A549 (cell line): ENCODE measurements around the gene CDK10. TPM values are rescaled to one million over a fixed set of nuclear protein-coding genes. Genes with fewer than 3 reads are reported as not detected.

Source experiments
- ATAC-seq, 2 experiments: fragments of 200-7000 bp in 1 of 2; fragments of >200 bp in 1 of 2; cut with Nextera tagmentation in 1 of 2; cut with Tn5 transposase in 1 of 2; 3 replicates each; pipeline versions ENCODE4 v1.8.0 to v1.9.1; 2018 to 2020; ENCODE audit warnings: mild to moderate bottlenecking in 1 of 2, moderate library complexity in 1 of 2
- CTCF ChIA-PET: fragments of 300-600 bp; sonication (Branson Sonifier 250); formaldehyde crosslinking; extraction: SDS; loops from one replicate; lab custom pipeline; 2021; ENCODE audit warnings: antibody characterized with exemption, inconsistent platforms; lab: Yijun Ruan, JAX
- POLR2A ChIA-PET: fragments of 350-600 bp; formaldehyde crosslinking; extraction: SDS; loops from one replicate; lab custom pipeline; 2021; ENCODE audit warnings: antibody characterized with exemption, inconsistent platforms; lab: Yijun Ruan, JAX
- DNase-seq, 2 experiments: peaks; one replicate each; pipeline versions ENCODE4 v3.0.0 to v3.0.0-alpha.2; 2011 to 2016; ENCODE audit warnings: low read depth in 1 of 2, low spot score in 1 of 2
- FAIRE-seq: peaks from 2 replicates; lab custom pipeline; 2011; peaks lifted over from hg19 to GRCh38; lab: Jason Lieb, UNC
- H3K27ac ChIP-seq, 2 experiments: fragments of >200 bp; sonication (Bioruptor Twin); formaldehyde crosslinking; 3 replicates each; pipeline ENCODE4 v1.5.1; 2016 to 2017
- H3K4me1 ChIP-seq: fragments of >200 bp; sonication (Bioruptor Twin); formaldehyde crosslinking; 3 replicates; pipeline ENCODE4 v1.6.1; 2016
- H3K4me2 ChIP-seq: fragments of >200 bp; sonication (Bioruptor Twin); formaldehyde crosslinking; 3 replicates; pipeline ENCODE4 v1.6.1; 2016
- H3K4me3 ChIP-seq: fragments of >200 bp; sonication (Bioruptor Twin); formaldehyde crosslinking; 3 replicates; pipeline ENCODE4 v1.5.1; 2016
- H3K9me3 ChIP-seq: fragments of >200 bp; sonication (Bioruptor Twin); formaldehyde crosslinking; 3 replicates; pipeline ENCODE4 v1.6.1; 2016
- ATOH8 ChIP-seq: fragments of 250-450 bp; sonication (Bioruptor Pico); IDR thresholded peaks from 2 replicates; pipeline ENCODE4 v1.5.0; 2020; ENCODE audit warnings: low read depth, mild to moderate bottlenecking, moderate library complexity
- BHLHE40 ChIP-seq: IDR thresholded peaks from 2 replicates; pipeline ENCODE4 v1.6.1; 2012; ENCODE audit warnings: low read depth, low read length, inconsistent platforms
- CHD2 ChIP-seq: fragments of 150-350 bp; IDR thresholded peaks from 2 replicates; pipeline ENCODE4 v1.6.1; 2014; ENCODE audit warnings: low read length; ENCODE audit not compliant: partially characterized antibody
- CHD4 ChIP-seq: fragments of 200-600 bp; sonication (generic); IDR thresholded peaks from 2 replicates; pipeline ENCODE4 v1.6.1; 2016; ENCODE audit warnings: antibody characterized with exemption, mild to moderate bottlenecking, borderline replicate concordance
- CTCF ChIP-seq: fragments of >200 bp; sonication (Bioruptor Twin); formaldehyde crosslinking; IDR thresholded peaks from 3 replicates; pipeline ENCODE4 v1.5.1; 2016
- EHMT2 ChIP-seq: fragments of 200-600 bp; sonication (generic); IDR thresholded peaks from 2 replicates; pipeline ENCODE4 v1.6.1; 2016; ENCODE audit warnings: antibody characterized with exemption, low read depth, mild to moderate bottlenecking, moderate library complexity
- EP300 ChIP-seq, 2 experiments: fragments of >200 bp; sonication (Bioruptor Twin); formaldehyde crosslinking; IDR thresholded peaks; 2 replicates in 1 of 2; 3 replicates in 1 of 2; pipeline ENCODE4 v1.6.1; 2016 to 2017
- FOSB ChIP-seq: fragments of 250-450 bp; sonication (Bioruptor Pico); IDR thresholded peaks from 2 replicates; pipeline ENCODE4 v1.5.0; 2020; ENCODE audit warnings: mild to moderate bottlenecking, moderate library complexity
- HES2 ChIP-seq: fragments of >200 bp; sonication (Bioruptor Twin); formaldehyde crosslinking; IDR thresholded peaks from 2 replicates; pipeline ENCODE4 v1.6.1; 2016
- HEYL ChIP-seq: fragments of 250-450 bp; sonication (Bioruptor Pico); IDR thresholded peaks from 2 replicates; pipeline ENCODE4 v1.8.0; 2021; ENCODE audit warnings: mild to moderate bottlenecking, moderate library complexity
- HMGXB4 ChIP-seq: fragments of 250-450 bp; sonication (Bioruptor Pico); IDR thresholded peaks from 2 replicates; pipeline ENCODE4 v1.5.0; 2021; ENCODE audit warnings: mild to moderate bottlenecking, moderate library complexity, borderline replicate concordance
- HOXA7 ChIP-seq: fragments of 250-450 bp; sonication (Bioruptor Pico); IDR thresholded peaks from 2 replicates; pipeline ENCODE4 v1.5.0; 2020; ENCODE audit warnings: mild to moderate bottlenecking, moderate library complexity
- JUNB ChIP-seq: fragments of >200 bp; sonication (Bioruptor Twin); formaldehyde crosslinking; IDR thresholded peaks from 2 replicates; pipeline ENCODE4 v1.6.1; 2016
- KDM1A ChIP-seq: fragments of 200-600 bp; sonication (generic); IDR thresholded peaks from 2 replicates; pipeline ENCODE4 v1.6.1; 2016; ENCODE audit warnings: low read depth, mild to moderate bottlenecking
- MAFK ChIP-seq: fragments of 450-650 bp; IDR thresholded peaks from 2 replicates; pipeline ENCODE4 v1.6.1; 2014; ENCODE audit not compliant: partially characterized antibody
- MAX ChIP-seq: IDR thresholded peaks from 2 replicates; pipeline ENCODE4 v1.6.1; 2012
- MYC ChIP-seq: IDR thresholded peaks from 2 replicates; pipeline ENCODE4 v1.6.1; 2012; ENCODE audit warnings: mild to moderate bottlenecking, inconsistent platforms, low read length, improper control_type of control experiment, borderline replicate concordance
- NFE2L2 ChIP-seq: fragments of 150-350 bp; conservative IDR thresholded peaks from 2 replicates; pipeline ENCODE4 v1.6.1; 2014; ENCODE audit warnings: low read length
- NPAS2 ChIP-seq: fragments of 250-450 bp; sonication (Bioruptor Pico); IDR thresholded peaks from 2 replicates; pipeline ENCODE4 v1.8.0; 2022; ENCODE audit warnings: mild to moderate bottlenecking, moderate library complexity, borderline replicate concordance
- POLR2AphosphoS2 ChIP-seq: conservative IDR thresholded peaks from 2 replicates; pipeline ENCODE4 v1.6.1; 2012; ENCODE audit warnings: low read length, improper control_type of control experiment, inconsistent platforms
- REST ChIP-seq: fragments of 200-600 bp; sonication (generic); IDR thresholded peaks from 2 replicates; pipeline ENCODE4 v1.6.1; 2016; ENCODE audit warnings: antibody characterized with exemption, mild to moderate bottlenecking, moderate library complexity
- RFX5 ChIP-seq: fragments of 450-650 bp; IDR thresholded peaks from 2 replicates; pipeline ENCODE4 v1.7.1; 2014; ENCODE audit warnings: antibody characterized with exemption, mild to moderate bottlenecking, moderate library complexity
- SMC3 ChIP-seq: fragments of >200 bp; sonication (Bioruptor Twin); formaldehyde crosslinking; IDR thresholded peaks from 3 replicates; pipeline ENCODE4 v1.6.1; 2018; ENCODE audit warnings: inconsistent platforms
- TP53 ChIP-seq: fragments of 250-450 bp; sonication (Bioruptor Pico); IDR thresholded peaks from 2 replicates; pipeline ENCODE4 v1.5.0; 2021; ENCODE audit warnings: mild to moderate bottlenecking, moderate library complexity
- USF2 ChIP-seq: fragments of 450-650 bp; IDR thresholded peaks from 2 replicates; pipeline ENCODE4 v1.6.1; 2014; ENCODE audit warnings: antibody characterized with exemption
- ZC3H11A ChIP-seq: fragments of 450-650 bp; IDR thresholded peaks from 2 replicates; pipeline ENCODE4 v1.6.1; 2014; ENCODE audit warnings: antibody characterized with exemption, mild to moderate bottlenecking
- WGBS: methylation state at CpG from one replicate; pipeline ENCODE4 v1.1.6; 2017; ENCODE audit errors: missing lambda C conversion rate; 5-methylcytosine and 5-hydroxymethylcytosine counted together
- polyA plus RNA-seq, 4 experiments: library from polyadenylated mRNA; depleted of rRNA in 3 of 4; stranded (reverse); fragments of >200 nt; fragmentation: RNase III in 1 of 4; extraction: RNeasy Plus Mini Kit Qiagen cat#74134 plus additional on column Dnase treatment in 1 of 4; gene quantifications; 2 replicates in 3 of 4; 3 replicates in 1 of 4; pipeline ENCODE4 v1.2.3, GENCODE V29; 2011 to 2017

CDK10 gene
- polyA plus RNA-seq, 2 of the 4 experiments (the other 2 are of a cell fraction): 35.9 to 55.3 TPM

- TF ChIP-seq HES2 (no peak), CHD2 (peak; percentile 2)
- H3K27ac ChIP-seq: peak overlapping the region; percentile 96 to 99
- peak overlapping the region; percentile 94 for H3K4me3 ChIP-seq
- ATAC-seq: peak; percentile 9 to 17; a peak in 5 of 6 replicates
- 3% methylated on average over 7 of the region's 29 CpGs for WGBS
- CTCF ChIA-PET: interaction anchor here (6.8 kb wide), 1 partner anchor 15 kb away, joined by 77 read pairs; no protein-coding TSS in a partner anchor
- H3K4me1 ChIP-seq: peaks cover 32% of the 10 kb centered on the region
- H3K4me2 ChIP-seq: peak overlapping the region; percentile 98
- POLR2A ChIA-PET: interaction anchor here (1.0 to 1.9 kb wide), 3 partner anchors 14 to 202 kb away, joined by 3 to 14 read pairs (median 5); partner anchors contain the start of genes TCF25 and TUBB3
- H3K9me3 ChIP-seq: no peaks in the 10 kb centered on the region
- no peak for FAIRE-seq
- no peak for DNase-seq
These were observed 34.0 kb downstream of the CDK10 start for GRCh38 chr16:89720551-89720812.

- peaks cover 32% of the 10 kb centered on the region for H3K4me1 ChIP-seq
- ChIA-PET POLR2A (interaction anchor here (1.7 to 1.9 kb wide), 2 partner anchors 14 to 202 kb away, joined by 5 to 14 read pairs; partner anchors contain the start of gene TUBB3), CTCF (interaction anchor here (6.8 kb wide), 1 partner anchor 15 kb away, joined by 77 read pairs; no protein-coding TSS in a partner anchor)
- DNase-seq: peak; percentile 66 to 85
- H3K4me3 ChIP-seq: peak within 1 kb of the TSS; percentile 94
- peak; percentile 70 to 74 for ATAC-seq
- peak within 1 kb of the TSS; percentile 98 for H3K4me2 ChIP-seq
- under 1% methylated on average over 21 of the region's 103 CpGs for WGBS
- no peak for FAIRE-seq
- no peaks in the 10 kb centered on the region for H3K9me3 ChIP-seq
- H3K27ac ChIP-seq: peak within 1 kb of the TSS; percentile 96 to 99
- TF ChIP-seq FOSB (CRISPR knock-in tag): no peak
- TF ChIP-seq MYC: peak; percentile 78; the same call in 1 of the 2 replicates
- no peak for TF ChIP-seq CHD2
- TF ChIP-seq ATOH8 (CRISPR knock-in tag): 0 out of 2 replicates have a peak, but pooled peaks have one; percentile 49
- no peak for TF ChIP-seq EP300 (IDR thresholded peaks at IDR 0.05)
- no peak for TF ChIP-seq HEYL
- TF ChIP-seq REST: 0 out of 2 replicates have a peak, but pooled peaks have one; percentile 46
- TF ChIP-seq CTCF: no peak
- peak; percentile 90 for TF ChIP-seq MAX
- no peak for TF ChIP-seq MAFK
- no peak for TF ChIP-seq USF2
- TF ChIP-seq POLR2AphosphoS2: no peak; the same call in 1 of the 2 replicates
- TF ChIP-seq ZC3H11A: no peak
- no peak for TF ChIP-seq BHLHE40
- no peak for TF ChIP-seq CHD4
- no peak for TF ChIP-seq NFE2L2
- no peak for TF ChIP-seq JUNB
- TF ChIP-seq EHMT2: no peak
- TF ChIP-seq NPAS2 (CRISPR knock-in tag): no peak
- peak; percentile 78; the same call in 1 of the 2 replicates for TF ChIP-seq TP53 (CRISPR knock-in tag)
- no peak for TF ChIP-seq KDM1A
- no peak for TF ChIP-seq HOXA7 (CRISPR knock-in tag)
- TF ChIP-seq HMGXB4: no peak
- no peak for TF ChIP-seq RFX5
- no peak for TF ChIP-seq SMC3
These were observed 34.5 kb downstream of the CDK10 start, which contains the start of the genes VPS9D1 and ZNF276 for GRCh38 chr16:89720813-89721545. VPS9D1 (minus strand) TSS chr16:89720898; CDS start chr16:89720861, 37 bp downstream. ZNF276 (plus strand) TSS chr16:89721537; CDS start chr16:89721641, 104 bp downstream.
